ENCODE data around the gene IGSF23.

The IGSF23 gene

DNA sequence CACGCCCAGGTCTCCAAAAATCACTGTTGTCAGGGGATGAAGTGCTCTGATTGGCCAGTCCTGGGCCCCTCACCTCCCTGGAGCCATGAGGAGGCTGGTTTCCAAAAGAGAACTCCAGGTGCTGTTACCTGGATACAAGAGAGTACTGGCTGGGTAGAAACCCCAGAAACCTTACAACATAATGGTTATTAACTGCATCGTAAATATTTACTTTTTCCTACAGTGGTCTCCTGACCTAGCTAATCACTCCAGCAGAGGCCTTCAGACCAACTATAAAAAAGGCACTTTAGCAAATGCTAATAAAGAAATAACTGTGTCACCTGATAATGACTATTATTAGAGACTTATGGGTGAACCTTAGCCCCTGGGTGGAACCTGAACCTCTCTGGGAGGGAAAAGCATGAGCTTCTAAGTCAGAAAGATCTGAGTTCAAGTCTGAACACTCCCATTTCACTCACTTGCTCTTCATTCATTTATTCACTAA, 1.5 kb upstream of the IGSF23 start:
- Mint-ChIP-seq H3K4me1 (no peaks in the 10 kb centered on the region), H3K4me3 (no peak overlapping the region), H3K36me3 (ENCODE audit: low read depth) (no peaks in the 10 kb centered on the region), H3K9me3 (peaks cover 11% of the 10 kb centered on the region), H3K27me3 (ENCODE audit: low read depth, poor library complexity) (peaks cover 10% of the 10 kb centered on the region), H3K27ac (no peak overlapping the region)
- DNase-seq, result no peak
- TF ChIP-seq CTCF (IDR thresholded peaks at IDR 0.05), result no peak

- H3K36me3 Mint-ChIP-seq (ENCODE audit: low read depth), result no peaks in the 10 kb centered on the region
- no peak for TF ChIP-seq CTCF (IDR thresholded peaks at IDR 0.05)
- no peak for DNase-seq
- H3K4me3 Mint-ChIP-seq, result no peak overlapping the region
- H3K9me3 Mint-ChIP-seq, result no peaks in the 10 kb centered on the region
- H3K27ac Mint-ChIP-seq, result no peak overlapping the region
- no peaks in the 10 kb centered on the region for H3K4me1 Mint-ChIP-seq
- peaks cover 8% of the 10 kb centered on the region for H3K27me3 Mint-ChIP-seq (ENCODE audit: low read depth, poor library complexity)
Observed at GRCh38 chr19:44614313-44614712, 950 bp downstream of the IGSF23 start.

GRCh38 chr19:44615863-44616247, 2.5 kb downstream of the IGSF23 start:
- DNase-seq, result no peak
- Mint-ChIP-seq H3K27ac (no peak overlapping the region), H3K27me3 (ENCODE audit: low read depth, poor library complexity) (peaks cover 7% of the 10 kb centered on the region), H3K9me3 (no peaks in the 10 kb centered on the region), H3K4me1 (no peaks in the 10 kb centered on the region), H3K36me3 (ENCODE audit: low read depth) (no peaks in the 10 kb centered on the region), H3K4me3 (no peak overlapping the region)
- no peak for TF ChIP-seq CTCF (IDR thresholded peaks at IDR 0.05)

- Mint-ChIP-seq H3K27me3 (ENCODE audit: low read depth, poor library complexity) (peaks cover 5% of the 10 kb centered on the region), H3K27ac (peak overlapping the region; percentile 25), H3K4me3 (no peak overlapping the region), H3K36me3 (ENCODE audit: low read depth) (no peaks in the 10 kb centered on the region), H3K4me1 (no peaks in the 10 kb centered on the region), H3K9me3 (no peaks in the 10 kb centered on the region)
- TF ChIP-seq CTCF (IDR thresholded peaks at IDR 0.05), result no peak
- DNase-seq, result no peak
Observed at GRCh38 chr19:44617110-44617880, 3.9 kb downstream of the IGSF23 start.

- Mint-ChIP-seq H3K9me3 (no peaks in the 10 kb centered on the region), H3K27ac (no peak overlapping the region), H3K4me1 (peaks cover 7% of the 10 kb centered on the region), H3K36me3 (ENCODE audit: low read depth) (no peaks in the 10 kb centered on the region), H3K27me3 (ENCODE audit: low read depth, poor library complexity) (no peaks in the 10 kb centered on the region), H3K4me3 (no peak overlapping the region)
- TF ChIP-seq CTCF (IDR thresholded peaks at IDR 0.05), result no peak
- DNase-seq, result no peak
Observed at GRCh38 chr19:44618640-44619357, 5.4 kb downstream of the IGSF23 start.
